Measurements from ENCODE around the gene OR4D10.

The OR4D10 gene

GRCh38 chr11:59528711-59529110, 55.6 kb downstream of the OR4D10 start:
- DNase-seq (ENCODE audit: low spot score) = no peak
